Stimulated activated CD8-positive, alpha-beta memory T cell treated with anti-CD3 and anti-CD28 coated beads, Interleukin-4, amount 100 ng/mL, for 4 hours (primary cell): ENCODE results near the gene TOGARAM2.

Source experiments
- DNase-seq, 2 donors: peaks; one replicate each; pipeline ENCODE4 v3.0.0-alpha.2; 2020; ENCODE audit warnings: low read depth in 2 of 2, low spot score in 1 of 2

TOGARAM2 gene

DNA sequence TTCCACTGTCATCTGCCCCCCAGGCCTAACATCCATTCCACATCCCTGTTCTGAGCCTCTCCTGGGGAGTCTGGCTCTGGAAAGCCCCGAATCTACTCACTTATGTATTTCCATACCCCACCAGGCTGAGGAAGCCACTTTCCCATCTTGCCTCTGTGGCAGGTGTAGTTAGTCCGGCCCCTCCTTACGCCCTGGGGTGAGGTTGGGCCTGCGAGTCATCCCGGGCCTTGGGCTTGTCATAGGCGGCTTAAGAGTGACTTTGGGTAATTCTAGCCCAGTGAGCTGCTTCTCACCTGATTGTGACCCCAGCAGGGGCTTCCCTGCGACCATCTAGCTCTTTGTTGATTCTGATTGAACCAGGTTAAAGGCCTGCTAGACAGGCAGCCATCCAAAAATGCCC is 72.1 kb downstream of the TOGARAM2 start:
- no peak for DNase-seq

DNA sequence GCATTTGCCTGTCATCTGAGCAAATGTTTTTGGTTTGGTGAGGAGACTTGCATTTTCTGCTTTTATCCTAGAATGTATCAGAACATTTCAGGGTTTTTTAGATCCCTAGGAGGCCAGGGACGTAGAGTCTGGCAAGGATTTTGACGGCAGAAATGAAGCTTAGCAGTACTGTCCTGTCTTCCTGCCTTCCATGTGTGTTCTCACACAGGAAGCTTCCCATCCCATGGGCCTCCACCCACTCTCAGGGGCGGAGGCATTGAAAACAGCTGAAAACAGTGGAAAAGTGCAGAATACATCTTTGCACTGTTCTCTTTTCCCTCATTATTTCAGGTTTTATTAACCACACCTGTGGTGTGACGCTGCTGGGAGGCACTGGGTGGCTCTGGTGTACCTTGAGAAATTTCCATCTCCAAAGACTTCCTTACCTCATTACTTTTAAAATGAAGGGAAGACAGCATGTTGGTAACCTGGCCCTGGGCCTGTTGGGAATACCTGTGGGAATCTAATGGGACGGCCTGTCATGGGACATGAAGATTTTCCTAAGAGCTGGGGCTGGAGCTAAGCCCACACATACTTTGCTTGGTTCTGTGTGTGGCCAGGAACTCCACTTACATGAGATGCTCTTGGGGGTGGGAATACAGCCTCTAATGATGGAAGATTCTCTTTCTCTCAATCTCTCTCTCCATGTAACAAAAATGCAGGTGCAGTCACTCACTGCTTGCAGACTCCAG is 72.7 kb downstream of the TOGARAM2 start:
- no peak for DNase-seq

DNA sequence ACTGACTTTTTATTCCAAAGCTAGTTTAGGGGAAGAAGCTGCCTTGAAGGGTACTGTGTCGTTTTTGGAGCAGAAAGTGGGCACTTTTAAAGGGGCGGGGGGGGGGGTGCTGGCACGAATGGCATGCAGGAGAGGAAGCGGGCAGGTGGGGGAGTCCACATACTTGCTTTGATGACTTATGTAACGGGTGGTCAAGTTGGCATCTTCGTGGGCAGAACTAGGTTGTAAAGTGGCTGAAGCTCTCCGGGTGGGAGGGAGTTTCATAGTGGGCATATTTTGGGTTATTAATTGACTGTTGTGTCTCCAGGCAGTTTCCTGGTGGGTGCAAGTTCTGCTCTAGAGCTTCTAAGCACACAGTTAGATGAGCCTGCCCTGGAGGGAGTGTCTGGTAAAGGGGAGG is 73.3 kb downstream of the TOGARAM2 start:
- no peak for DNase-seq

DNA sequence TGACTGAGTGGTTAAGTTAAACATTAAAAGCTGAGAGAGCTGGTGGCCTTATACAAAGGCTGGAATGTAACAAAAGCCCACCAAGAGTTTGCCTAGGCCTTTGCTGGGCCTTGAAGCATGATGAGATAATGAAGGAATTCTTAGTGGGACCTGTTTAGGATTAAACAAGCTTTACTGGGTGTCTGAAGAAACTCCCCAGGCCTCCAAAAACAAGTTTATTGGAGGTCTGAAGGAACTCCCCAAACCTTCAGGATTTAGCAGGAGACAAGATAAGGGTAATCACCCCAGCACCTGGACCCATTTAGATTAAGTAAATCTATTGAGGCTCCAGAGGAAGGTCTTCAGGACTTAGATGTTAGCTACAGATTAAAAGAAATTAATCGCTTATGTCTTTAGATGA is 74.5 kb downstream of the TOGARAM2 start:
- DNase-seq = no peak

DNA sequence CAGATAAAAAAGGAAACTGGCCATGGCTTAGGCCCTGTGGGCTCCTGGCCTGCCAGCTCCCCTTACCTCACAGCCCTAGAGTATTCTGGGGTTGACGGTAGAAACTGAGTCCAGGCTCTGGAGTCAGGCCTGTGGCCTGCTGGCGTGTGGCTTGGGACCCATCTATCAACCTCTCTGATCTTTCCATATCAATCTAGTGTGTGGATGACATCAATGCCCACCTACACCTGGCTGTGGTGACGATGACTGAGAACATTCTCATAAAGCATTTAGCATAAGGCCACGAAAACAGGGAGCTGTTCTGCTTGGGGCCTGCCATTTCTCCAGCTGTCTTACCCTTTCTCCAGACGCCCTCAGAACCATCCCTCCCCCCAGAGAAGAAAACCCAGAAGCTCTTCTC is 75.4 kb downstream of the TOGARAM2 start:
- no peak for DNase-seq

DNA sequence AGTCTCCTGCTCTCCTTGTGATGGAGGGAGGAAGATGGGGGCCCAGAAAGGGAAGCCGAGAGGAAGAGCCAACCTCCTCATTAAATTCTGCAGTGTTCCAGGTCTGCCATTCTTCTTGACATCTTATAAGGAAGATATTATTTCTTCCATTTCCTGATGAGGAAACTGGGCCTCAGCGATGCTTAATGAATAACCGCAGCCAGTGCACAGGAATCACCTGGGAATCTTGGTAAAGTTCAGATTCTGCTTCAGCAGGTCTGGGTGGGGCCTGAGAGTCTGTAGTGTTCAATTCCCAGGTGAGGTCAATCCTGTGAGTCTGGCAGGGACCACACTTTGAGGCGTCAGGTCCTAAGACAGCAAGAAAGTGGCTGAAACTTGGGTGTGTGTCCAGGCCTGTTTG is 75.9 kb downstream of the TOGARAM2 start:
- DNase-seq = no peak

DNA sequence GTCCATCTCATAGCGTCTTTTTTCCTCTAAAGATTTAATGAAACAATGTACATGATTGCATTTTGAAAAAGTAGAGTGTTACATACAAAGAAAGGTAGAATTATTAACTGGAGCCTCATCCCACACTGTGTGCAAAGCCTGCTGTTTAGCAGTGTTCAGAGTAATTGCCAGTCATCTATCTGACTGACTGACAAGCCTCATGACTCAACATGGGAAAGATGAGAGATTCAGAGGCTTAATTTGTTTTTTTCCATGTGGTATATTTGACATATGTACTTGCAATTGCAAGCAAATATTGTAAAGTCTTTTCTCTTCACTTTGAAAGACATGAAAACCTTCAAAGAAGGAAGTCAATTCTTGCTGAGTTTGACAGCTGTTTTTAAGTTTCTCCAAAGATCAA is 78.5 kb downstream of the TOGARAM2 start:
- no peak for DNase-seq

DNA sequence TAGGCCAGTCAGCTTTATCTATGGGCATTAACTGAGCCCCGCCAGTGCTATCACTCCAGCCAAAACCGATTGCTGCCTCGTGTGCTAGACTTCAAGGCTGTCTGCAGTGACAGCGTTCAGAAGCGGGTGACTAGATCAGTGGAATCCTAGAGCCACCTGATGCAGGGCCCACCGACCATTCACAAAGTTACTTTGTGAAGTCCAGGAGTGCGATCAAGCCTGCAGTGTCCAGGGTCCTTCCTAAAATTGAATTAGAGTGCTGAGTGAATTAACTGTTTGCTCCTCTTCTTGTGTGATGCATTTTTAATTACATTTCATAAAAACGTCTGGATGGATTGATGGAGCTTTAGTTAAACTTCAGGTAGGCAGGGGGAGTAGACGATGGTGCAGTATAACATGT is 79.3 kb downstream of the TOGARAM2 start:
- DNase-seq = no peak

DNA sequence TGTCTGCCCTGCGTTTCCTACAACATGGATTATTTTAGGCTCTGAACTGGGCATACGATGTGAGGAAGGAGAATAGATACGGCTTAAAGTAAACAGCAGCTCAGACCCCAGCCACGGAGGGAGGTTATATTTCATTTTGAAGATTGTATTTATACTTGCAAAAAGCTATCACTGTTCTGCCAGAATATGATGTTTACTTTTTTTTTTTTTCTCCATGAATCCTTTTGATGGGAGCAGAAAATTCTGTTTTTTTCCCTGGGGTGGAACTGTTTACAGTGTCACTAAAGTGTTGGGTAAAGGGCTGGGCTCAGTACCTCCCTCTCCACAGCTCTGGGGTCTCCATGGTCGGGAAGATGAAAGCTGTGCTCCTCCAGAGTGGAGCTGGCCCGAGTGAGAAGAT is 80.1 kb downstream of the TOGARAM2 start:
- DNase-seq = no peak

DNA sequence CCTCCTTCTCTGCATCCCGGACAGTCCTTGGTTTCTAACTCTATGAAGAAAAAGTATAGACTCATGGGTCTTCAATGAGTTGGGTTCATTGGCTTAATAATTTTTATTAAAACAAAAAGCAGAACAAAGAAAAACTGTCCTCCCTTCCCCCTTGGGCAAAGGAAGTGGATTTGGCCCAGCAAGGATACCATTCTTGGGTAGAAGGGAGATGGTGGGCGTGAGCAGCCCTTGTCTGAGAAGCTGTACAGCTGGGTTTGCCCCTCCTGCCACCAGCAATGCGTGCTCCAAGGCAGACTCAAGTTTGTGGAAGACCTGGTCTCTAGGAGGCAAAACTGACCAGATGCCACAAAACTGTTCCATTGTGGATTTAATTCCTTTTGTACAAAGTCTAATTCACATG is 80.5 kb downstream of the TOGARAM2 start:
- no peak for DNase-seq

DNA sequence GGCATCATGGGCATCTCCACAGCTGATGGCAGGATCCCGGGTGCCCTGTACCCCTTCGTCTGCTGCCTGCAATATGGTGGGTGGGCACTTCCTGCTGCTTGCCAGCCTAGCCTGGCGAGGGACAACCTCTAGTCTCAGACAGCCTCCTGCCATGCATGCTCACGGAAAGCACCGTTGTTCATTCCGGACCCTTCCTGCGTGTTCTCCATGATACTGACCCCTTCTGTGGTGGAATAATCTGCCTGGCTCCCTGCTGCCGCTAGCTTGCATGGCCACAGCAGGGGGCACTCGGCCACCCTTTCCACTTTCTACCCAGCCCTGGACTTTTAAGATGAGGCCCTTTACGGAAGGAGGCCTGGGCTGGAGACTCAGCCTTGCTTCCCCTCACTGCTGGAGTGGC is 81.3 kb downstream of the TOGARAM2 start:
- no peak for DNase-seq

DNA sequence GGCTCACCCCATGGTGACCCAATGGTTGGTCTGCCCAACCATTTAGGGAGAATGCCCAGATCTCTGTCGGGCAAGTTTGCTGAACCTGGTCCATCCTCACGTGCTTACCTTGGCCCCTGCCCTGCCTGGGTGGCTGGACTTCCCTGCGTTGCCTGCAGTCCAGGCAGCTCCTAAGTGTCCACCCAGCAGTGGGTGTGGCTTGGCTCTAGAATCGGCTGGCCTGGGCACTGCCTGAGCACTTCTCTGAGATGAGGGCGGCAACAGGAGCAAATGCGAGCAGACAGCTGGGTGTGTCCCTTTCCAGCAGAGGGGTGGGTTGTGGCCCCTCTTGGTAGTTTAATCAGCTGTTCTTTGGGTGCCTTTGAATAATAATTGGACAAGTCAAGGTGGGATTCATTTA is 82.0 kb downstream of the TOGARAM2 start:
- DNase-seq = no peak

DNA sequence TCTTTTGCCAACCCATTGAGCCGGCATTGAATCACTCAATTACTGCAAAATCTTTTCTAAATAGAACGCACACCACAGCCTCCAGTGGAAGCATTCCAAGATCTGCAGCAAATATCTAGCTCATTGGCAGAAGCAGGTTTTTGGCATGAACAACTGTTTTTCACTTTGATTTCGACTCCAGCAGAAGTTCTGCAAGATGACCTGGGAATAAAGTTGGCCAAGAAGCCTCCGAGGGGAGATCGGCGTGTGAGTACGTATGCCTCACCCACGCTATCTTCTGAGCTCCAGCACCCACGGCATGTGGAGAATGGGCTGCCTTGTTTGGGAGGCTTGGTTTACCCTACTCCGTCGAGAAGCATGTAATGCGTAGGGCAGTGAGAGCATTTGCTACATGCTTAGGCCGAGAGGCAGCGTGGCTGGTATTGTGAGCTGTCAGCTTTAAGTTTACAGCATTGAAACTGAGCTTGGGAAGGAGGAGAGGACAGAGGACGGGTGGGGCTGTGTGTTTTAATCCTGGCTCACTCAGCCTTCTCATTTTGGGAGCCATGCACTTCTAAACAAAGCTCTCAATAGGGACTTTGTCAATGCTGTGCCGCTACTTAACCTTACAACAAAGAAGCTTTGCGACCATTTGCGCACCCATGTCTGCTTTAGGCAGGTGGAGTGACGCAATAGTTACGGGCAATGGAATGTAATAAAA is 82.7 kb downstream of the TOGARAM2 start:
- no peak for DNase-seq

DNA sequence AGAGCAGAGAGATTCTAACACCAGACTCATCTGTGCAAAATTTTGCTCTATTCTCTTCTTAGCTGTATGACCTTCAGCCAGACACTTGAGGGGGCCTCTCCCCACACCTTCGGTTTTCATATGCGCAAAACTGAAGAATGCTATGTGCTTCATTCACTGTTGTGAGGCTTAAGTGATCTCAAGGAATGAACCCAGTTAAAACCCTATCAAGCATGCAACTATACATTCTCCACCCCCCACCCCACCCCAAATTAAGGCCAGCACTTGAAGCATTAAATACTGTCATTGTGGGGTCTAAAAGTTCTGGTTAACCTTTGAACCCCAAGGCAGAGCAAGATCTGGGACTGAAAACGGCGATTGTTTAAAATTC is 83.2 kb downstream of the TOGARAM2 start:
- no peak for DNase-seq

DNA sequence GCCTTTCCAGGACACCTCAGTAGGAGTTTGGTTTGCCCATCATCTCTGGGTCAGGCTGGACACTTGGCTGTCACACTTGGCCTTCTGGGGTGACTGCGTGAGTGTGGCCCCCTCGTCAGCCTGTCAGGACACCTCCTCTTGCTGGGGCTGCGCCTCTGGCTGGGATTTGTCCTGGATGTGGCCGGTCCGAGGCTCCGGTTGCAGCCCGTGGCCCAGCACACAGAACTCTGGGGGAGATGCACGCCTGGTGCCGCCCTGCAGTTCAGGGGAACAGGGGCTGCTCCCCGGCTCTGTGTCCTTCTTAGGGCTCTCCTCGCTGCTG is 83.6 kb downstream of the TOGARAM2 start:
- no peak for DNase-seq

DNA sequence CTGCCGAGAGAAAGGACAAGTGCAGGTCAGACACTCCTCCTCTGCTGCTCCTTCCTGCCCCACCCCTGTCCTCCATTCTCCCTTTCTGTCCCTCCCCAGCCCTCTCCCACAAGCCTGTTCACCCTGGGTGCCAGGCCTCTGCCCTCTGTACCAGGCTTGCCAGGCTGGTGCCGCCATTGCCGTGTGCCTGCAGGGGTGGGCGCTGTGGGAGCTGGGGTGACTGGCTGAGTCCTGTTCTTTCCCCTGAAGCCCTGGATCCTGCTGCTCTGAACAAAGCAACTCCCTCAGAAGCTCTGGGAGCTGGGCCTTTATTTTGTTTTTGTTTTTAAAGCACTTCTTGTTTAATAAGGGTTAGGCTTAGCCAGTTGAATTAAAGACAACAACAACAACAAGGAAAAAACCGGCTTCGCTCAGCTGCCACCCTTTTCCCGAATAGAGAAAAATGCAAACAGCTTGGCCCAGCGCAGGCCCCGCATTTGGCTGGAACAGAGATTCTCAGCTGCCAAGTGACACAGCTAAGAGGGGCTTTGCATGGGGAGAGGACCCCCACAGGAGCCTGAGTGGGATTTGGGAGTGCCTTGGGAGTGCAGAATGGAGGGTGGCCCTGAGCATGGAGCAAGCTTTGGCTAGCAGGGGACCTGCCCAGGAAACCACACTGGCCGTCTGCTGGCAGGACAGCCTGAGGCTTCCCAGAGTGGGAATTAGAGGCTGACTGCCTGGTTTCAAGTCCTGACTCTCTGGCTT is 84.1 kb downstream of the TOGARAM2 start:
- no peak for DNase-seq

DNA sequence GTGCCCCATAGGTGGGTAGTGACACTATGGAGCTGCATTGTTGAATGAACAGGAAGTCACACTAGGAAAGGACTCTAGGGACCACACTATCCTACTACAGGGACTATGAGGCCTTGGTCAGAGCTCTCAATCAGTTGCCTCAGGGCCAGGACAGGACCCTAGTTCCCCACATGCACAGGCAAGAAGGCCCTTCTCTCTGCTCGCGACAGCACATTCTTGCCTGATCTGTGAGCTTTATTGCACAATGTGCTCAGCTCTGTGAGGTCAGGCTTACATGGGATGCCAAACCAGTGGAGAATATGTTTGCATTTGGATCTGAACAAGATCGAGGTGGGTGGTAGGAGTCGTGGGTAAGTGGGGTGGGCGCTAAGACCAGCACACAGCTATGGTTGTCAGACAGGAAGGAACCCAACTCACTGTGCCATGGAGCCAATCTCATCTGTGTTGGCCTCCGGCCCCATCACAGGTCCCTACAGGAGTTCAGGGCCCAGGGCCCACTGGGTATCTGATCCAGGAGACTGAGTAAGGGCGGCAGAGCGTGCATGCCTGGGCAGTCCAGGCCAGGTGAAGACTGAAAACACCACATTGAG is 85.3 kb downstream of the TOGARAM2 start:
- DNase-seq = no peak

DNA sequence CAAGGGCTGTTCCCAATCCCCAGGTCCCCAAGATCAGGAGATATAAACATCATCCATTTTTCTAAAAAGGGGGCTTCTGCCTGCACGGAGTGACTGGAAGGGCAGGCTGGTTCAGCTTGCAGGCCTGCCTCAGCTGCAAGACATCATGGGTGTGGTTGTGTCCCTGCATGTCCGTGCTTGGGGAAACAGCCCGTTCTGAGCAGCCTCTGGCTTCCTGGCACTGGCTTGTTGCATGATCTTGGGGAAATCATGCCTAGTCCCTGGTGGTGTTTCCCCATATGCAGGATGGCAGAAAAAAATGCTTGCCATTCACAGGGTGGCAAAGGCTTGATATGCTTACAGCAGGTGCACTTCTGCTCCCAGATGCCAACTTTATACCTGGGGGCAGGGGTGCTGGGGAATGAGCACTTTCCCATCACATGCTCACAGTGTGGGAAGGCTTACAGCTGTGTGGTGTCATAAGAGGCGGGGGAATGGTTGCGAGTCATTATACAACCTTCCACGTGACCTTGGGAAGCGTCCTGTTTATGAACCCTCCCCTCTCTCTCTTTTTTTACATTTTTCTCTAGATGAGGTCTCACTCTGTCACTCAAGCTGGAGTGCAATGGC is 86.0 kb downstream of the TOGARAM2 start:
- DNase-seq = no peak

DNA sequence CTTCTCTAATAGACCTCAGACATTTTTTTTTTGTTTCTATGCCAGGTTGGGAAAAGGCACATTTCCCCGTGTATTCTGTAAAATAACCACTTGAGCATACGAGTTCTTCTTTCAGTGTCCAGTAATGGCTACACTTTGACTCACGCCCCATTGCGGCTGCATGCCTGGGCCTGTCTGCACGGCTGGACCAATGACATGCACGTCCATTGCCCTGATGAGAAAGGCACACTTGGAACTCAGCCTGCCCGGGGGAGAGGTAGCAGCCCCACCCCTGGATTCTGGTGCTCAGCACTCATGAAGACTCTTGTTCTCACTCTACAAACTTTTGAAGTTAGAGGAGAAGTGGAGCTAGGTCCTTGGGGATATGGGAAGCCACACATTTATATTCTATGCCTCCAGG is 87.4 kb downstream of the TOGARAM2 start:
- DNase-seq = no peak

DNA sequence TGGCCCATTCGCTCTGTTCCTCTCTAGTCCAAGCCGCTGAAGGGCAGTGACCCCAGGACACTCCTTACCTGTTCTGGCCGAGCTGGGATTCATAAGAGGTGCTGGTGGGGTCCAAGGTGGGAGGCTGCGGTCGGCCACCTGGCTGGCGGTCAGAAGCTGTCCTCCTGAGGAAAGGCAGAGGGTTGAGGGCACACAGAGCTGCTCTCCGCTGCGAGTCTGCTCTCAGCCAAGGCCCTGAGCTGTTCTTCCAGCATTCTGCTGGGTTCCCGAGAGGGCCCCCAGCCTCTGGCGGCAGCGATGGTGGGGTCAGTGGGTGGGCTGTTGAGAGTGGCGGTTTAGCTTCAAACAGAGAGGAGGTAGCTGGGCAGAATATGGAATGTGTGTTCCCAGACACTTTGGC is 89.4 kb downstream of the TOGARAM2 start:
- DNase-seq = no peak

DNA sequence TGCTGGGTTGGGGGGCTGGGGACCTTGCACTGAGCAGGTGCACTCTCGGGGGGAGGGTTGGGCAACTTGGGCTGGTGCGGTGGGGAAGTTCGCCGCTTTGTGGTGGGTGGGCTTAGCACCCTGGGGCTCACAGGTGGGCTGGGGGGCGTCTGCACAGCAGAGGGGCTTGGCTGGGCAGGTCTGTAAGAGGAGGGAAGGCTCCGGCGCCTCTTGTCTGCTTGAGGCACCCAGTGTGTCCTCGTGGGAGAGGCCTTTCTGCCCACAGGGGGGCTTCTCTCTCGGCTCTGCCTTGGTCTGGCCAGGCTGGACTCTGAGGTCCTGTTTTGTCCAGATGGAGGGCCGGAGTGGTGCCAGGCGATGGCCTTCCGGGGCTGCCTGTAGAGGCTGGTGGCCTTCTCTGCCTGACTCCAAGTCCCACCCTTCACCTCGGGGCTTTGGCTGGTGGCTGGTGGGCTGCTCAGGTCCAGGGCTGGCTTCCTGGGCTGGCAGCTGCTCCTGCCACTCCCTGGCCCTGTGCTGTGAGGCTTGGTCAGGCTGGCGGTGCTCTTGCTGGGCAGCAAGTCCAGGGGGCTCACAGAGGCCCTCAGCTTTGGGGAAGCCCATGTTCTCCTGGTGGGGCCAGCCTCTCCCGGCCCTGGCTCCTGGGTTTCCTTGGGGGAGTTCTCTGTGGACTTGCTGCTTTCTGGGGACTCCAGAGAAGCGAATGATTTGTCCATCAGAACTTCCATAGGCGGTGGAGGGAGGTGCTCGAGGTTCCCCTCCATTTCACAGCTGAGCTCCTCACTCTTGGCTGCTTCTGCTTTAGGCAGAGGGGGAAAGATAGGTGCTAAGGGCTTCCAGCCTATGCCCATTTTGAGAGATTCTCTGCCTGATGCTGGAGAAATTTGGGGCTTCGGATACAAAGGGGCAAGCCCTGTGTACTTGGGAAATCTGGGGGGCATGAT is 90.2 kb downstream of the TOGARAM2 start:
- no peak for DNase-seq
